HG02840 (cell line): ENCODE results near the gene XYLT1.

Source experiments
- ATAC-seq: cut with Tn5 transposase; IDR thresholded peaks from one replicate; pipeline ENCODE4 v1.9.1; 2021; ENCODE audit warnings: mild to moderate bottlenecking, moderate library complexity, moderate number of reproducible peaks; ENCODE audit not compliant: unreplicated experiment, low FRiP score

Gene XYLT1

GRCh38 chr16:17461951-17462729 lies 8.6 kb downstream of the XYLT1 start:
- ATAC-seq: no peak

- ATAC-seq: no peak
Measured at GRCh38 chr16:17460890-17461289, 9.9 kb downstream of the XYLT1 start.

- ATAC-seq: no peak
Measured at GRCh38 chr16:17459903-17460521, 10.7 kb downstream of the XYLT1 start.

GRCh38 chr16:17457997-17458396 lies 12.8 kb downstream of the XYLT1 start:
- no peak for ATAC-seq

GRCh38 chr16:17457513-17457912 lies 13.2 kb downstream of the XYLT1 start:
- no peak for ATAC-seq

- ATAC-seq: no peak
Measured at GRCh38 chr16:17454162-17454730, 16.5 kb downstream of the XYLT1 start.

GRCh38 chr16:17453364-17454038 lies 17.3 kb downstream of the XYLT1 start:
- no peak for ATAC-seq

GRCh38 chr16:17452922-17453321 lies 17.8 kb downstream of the XYLT1 start:
- no peak for ATAC-seq

- no peak for ATAC-seq
Measured at GRCh38 chr16:17451843-17452242, 18.9 kb downstream of the XYLT1 start.

GRCh38 chr16:17450291-17450690 lies 20.5 kb downstream of the XYLT1 start:
- no peak for ATAC-seq

- ATAC-seq: no peak
Measured at GRCh38 chr16:17448640-17449638, 21.8 kb downstream of the XYLT1 start.

- no peak for ATAC-seq
Measured at GRCh38 chr16:17447101-17447569, 23.6 kb downstream of the XYLT1 start.

GRCh38 chr16:17446661-17447060 lies 24.1 kb downstream of the XYLT1 start:
- ATAC-seq: no peak

GRCh38 chr16:17445421-17445820 lies 25.3 kb downstream of the XYLT1 start:
- no peak for ATAC-seq

GRCh38 chr16:17444658-17445057 lies 26.1 kb downstream of the XYLT1 start:
- no peak for ATAC-seq

GRCh38 chr16:17440131-17440530 lies 30.6 kb downstream of the XYLT1 start:
- ATAC-seq: no peak

- no peak for ATAC-seq
Measured at GRCh38 chr16:17439580-17439979, 31.2 kb downstream of the XYLT1 start.

GRCh38 chr16:17437981-17438380 lies 32.8 kb downstream of the XYLT1 start:
- no peak for ATAC-seq

- no peak for ATAC-seq
Measured at GRCh38 chr16:17437127-17437720, 33.5 kb downstream of the XYLT1 start.

GRCh38 chr16:17435318-17435717 lies 35.4 kb downstream of the XYLT1 start:
- ATAC-seq: no peak
